ENCODE measurements around the gene PPIP5K1.
A peak's percentile ranks its signal among the peaks of the same experiment; 100 is the strongest.

DNA sequence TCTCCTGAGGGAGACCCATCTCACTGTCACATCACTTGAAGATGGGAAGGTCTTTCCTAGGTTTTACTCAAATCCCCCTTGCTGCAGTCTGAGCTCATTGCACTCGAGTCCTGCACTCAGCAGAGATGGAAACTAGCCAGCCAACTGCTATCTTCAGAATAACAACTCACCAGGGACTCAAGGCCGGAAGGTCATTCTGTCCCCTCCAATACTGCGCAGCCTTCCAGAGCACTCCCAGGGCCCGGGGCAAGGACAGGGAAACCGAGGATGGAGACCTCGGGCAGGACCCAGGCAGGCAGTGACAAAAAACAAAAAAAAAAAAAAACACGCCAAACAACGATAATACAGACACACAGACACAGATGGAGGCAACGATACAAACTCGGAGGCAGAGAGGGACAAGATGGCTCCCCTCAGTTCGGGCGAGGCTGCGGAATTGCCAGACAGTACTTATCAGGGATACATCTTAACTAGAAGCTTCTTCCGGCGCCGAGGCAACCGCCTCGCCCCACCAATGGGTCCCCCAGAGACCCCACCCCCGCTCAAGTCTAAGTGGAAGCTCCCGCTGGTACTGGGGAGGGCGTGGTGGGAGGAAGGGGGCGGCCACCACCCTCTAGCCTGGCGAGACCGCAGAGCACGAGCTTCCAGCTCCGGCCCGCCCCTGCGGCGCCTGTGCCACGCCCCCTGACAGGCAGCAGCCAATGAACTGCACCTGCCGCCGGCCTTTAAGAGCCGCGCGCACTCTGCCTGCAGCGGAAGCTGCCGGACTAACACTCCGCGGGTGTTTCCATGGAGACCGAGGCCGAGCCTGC lies 79.6 kb downstream of the PPIP5K1 start:
- TF ChIP-seq, protein P1, sequence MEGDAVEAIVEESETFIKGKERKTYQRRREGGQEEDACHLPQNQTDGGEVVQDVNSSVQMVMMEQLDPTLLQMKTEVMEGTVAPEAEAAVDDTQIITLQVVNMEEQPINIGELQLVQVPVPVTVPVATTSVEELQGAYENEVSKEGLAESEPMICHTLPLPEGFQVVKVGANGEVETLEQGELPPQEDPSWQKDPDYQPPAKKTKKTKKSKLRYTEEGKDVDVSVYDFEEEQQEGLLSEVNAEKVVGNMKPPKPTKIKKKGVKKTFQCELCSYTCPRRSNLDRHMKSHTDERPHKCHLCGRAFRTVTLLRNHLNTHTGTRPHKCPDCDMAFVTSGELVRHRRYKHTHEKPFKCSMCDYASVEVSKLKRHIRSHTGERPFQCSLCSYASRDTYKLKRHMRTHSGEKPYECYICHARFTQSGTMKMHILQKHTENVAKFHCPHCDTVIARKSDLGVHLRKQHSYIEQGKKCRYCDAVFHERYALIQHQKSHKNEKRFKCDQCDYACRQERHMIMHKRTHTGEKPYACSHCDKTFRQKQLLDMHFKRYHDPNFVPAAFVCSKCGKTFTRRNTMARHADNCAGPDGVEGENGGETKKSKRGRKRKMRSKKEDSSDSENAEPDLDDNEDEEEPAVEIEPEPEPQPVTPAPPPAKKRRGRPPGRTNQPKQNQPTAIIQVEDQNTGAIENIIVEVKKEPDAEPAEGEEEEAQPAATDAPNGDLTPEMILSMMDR (conservative IDR thresholded peaks at IDR 0.05; ENCODE audit: low read depth, low read length) = peak; percentile 41
- TF ChIP-seq POLR2A (IDR thresholded peaks at IDR 0.05; ENCODE audit: low read depth, low read length) (peak; percentile 35; the same call in 1 of the 2 replicates), MXI1 (IDR thresholded peaks at IDR 0.05; ENCODE audit: borderline replicate concordance, low read depth, low read length) (peak; percentile 95), MAFK (IDR thresholded peaks at IDR 0.05; ENCODE audit: low read depth, low read length) (no peak), MAZ (IDR thresholded peaks at IDR 0.05; ENCODE audit: borderline replicate concordance, low read depth, low read length) (0 out of 2 replicates have a peak, but pooled peaks have one; percentile 66), BHLHE40 (IDR thresholded peaks at IDR 0.05; ENCODE audit: low read depth, low read length) (peak; percentile 88), RAD21 (IDR thresholded peaks at IDR 0.05; ENCODE audit: low read length) (no peak), RCOR1 (IDR thresholded peaks at IDR 0.05; ENCODE audit: insufficient replicate concordance, low read length) (no peak), SMC3 (IDR thresholded peaks at IDR 0.05; ENCODE audit: low read depth, low read length) (no peak)
